Spleen (tissue), 11 donors: Measurements from ENCODE around the gene HPGDS. TPM values are rescaled to one million over a fixed set of nuclear protein-coding genes. Genes with fewer than 3 reads are reported as not detected.

Experiments
- DNase-seq: peaks from one replicate; pipeline ENCODE4 v3.0.0-alpha.2; 2020
- H3K27ac ChIP-seq, 8 donors: fragments of 200-600 bp; sonication (generic) in 7 of 8; 1 replicate in 4 of 8; 2 replicates in 4 of 8; pipeline versions ENCODE4 v1.5.0 to v1.8.0; 2016 to 2021; ENCODE audit warnings: inconsistent platforms in 4 of 8, mild to moderate bottlenecking in 4 of 8, moderate library complexity in 1 of 8
- H3K27me3 ChIP-seq, 7 donors: fragments of 200-600 bp; sonication (generic) in 6 of 7; replicated peaks in 1 of 7; 1 replicate in 4 of 7; 2 replicates in 3 of 7; pipeline versions ENCODE4 v1.5.0 to v1.8.0; 2016 to 2021; ENCODE audit warnings: inconsistent platforms in 3 of 7, mild to moderate bottlenecking in 1 of 7
- H3K36me3 ChIP-seq, 6 donors: fragments of 200-600 bp; sonication (generic) in 5 of 6; 1 replicate in 4 of 6; 2 replicates in 2 of 6; pipeline versions ENCODE4 v1.5.0 to v1.8.0; 2016 to 2021; ENCODE audit warnings: inconsistent platforms in 2 of 6
- H3K4me1 ChIP-seq, 6 donors: fragments of 200-600 bp; sonication (generic) in 5 of 6; 1 replicate in 3 of 6; 2 replicates in 3 of 6; pipeline versions ENCODE4 v1.5.0 to v1.8.0; 2016 to 2021; ENCODE audit warnings: inconsistent platforms in 3 of 6
- H3K4me3 ChIP-seq, 8 donors: fragments of 200-600 bp; sonication (generic) in 7 of 8; 1 replicate in 4 of 8; 2 replicates in 4 of 8; pipeline versions ENCODE4 v1.5.0 to v1.8.0; 2016 to 2021; ENCODE audit warnings: inconsistent platforms in 4 of 8, mild to moderate bottlenecking in 4 of 8, moderate library complexity in 2 of 8
- H3K9me3 ChIP-seq, 8 donors: fragments of 200-600 bp; sonication (generic) in 7 of 8; 1 replicate in 4 of 8; 2 replicates in 4 of 8; pipeline versions ENCODE4 v1.5.0 to v1.8.0; 2016 to 2021; ENCODE audit warnings: inconsistent platforms in 4 of 8
- CTCF ChIP-seq, 11 experiments: fragments of 200-600 bp in 7 of 11; fragments of 450-650 bp in 4 of 11; sonication (generic) in 4 of 11; IDR thresholded peaks in 8 of 11; conservative IDR thresholded peaks in 3 of 11; 1 replicate in 7 of 11; 2 replicates in 4 of 11; pipeline versions ENCODE4 v1.4.0 to v1.8.0; 2016 to 2021; ENCODE audit warnings: antibody characterized with exemption in 11 of 11, inconsistent platforms in 4 of 11, mild to moderate bottlenecking in 1 of 11
- POLR2A ChIP-seq, 3 donors: fragments of 450-650 bp; IDR thresholded peaks; one replicate each; pipeline ENCODE4 v1.5.1; 2017; ENCODE audit warnings: antibody characterized with exemption in 3 of 3, mild to moderate bottlenecking in 1 of 3
- POLR2AphosphoS5 ChIP-seq, 3 donors: sonication (generic); formaldehyde crosslinking; IDR thresholded peaks; one replicate each; pipeline ENCODE4 v1.5.1; 2017; ENCODE audit warnings: antibody characterized with exemption in 3 of 3
- WGBS, 5 donors: extraction: QIAGEN DNeasy Blood & Tissue Kit in 3 of 5; methylation state at CpG; one replicate each; pipeline versions ENCODE4 v1.1.5 to v1.1.7; 2013 to 2018; 5-methylcytosine and 5-hydroxymethylcytosine counted together
- intact Hi-C: fragments of 100-400 bp; cut with DNase I; formaldehyde crosslinking; loops from one replicate; pipeline ENCODE4 v1.15.0; 2023; ENCODE audit warnings: low total_unique reads
- polyA plus RNA-seq, 3 donors: library from polyadenylated mRNA; stranded (reverse); fragments of 200-250 nt; gene quantifications; one replicate each; pipeline ENCODE4 v1.2.1, GENCODE V29; 2013
- total RNA-seq, 7 donors: library from RNA; depleted of rRNA in 3 of 7; stranded (reverse); fragments of >200 nt in 3 of 7; fragmentation: NEBNext Ultra II Directional in 4 of 7; extraction: Animal tissue kit (Norgen Biotek cat#: 25700) in 4 of 7; gene quantifications; one replicate each; pipeline versions ENCODE4 v1.1.0 to v1.2.1, GENCODE V29; 2016 to 2021
- donor health status: healthy with polysubstance abuse.
- donor health status: DM: no; HTN: no; CAD: no; lungs with moderate emphysema.
- donor health status: DM: no; HTN: no; CAD: no.
- donor health status: Bipolar disorder and iron deficiency.
- donor health status: healthy.
- donor health status: DM: no; HTN: no; CAD: no.
- donor health status: DM: yes; HTN: yes; CAD: no.

HPGDS gene
- total and polyA plus RNA-seq, 10 donors: 0.04 to 2.2 (median 0.42) TPM; not detected in 4

DNA sequence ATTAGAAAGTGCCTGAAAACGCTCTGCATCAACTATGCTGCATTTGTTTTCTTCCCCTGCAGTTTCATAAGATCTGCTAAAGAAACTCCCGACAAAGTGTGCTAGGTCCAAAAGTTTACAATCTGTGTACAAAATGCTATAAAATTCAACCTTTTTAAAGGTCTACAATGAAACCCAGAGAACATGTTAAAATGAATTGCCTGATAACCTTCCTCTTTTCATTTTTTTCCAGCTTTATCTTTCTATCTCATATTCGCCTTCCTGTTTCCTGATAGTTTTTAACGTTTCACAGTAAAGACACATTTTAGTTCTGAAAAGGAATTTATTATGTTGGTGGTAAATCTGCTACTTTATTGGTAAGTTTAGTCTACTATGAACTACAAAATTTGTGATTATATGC, 9.5 kb upstream of the HPGDS start:
- Histone ChIP-seq H3K27ac (no peak overlapping the region), H3K36me3 (no peaks in the 10 kb centered on the region), H3K9me3 (no peaks in the 10 kb centered on the region), H3K4me3 (no peak overlapping the region), H3K27me3 (peaks cover 0 to 16% (median 0%) of the 10 kb centered on the region in 7 donors), H3K4me1 (peaks cover 0 to 9% (median 0%) of the 10 kb centered on the region in 6 donors)
- WGBS, 5 donors: 11 to 16% (median 15%) methylated on average over 4 of the region's 4 CpGs
- no peak for DNase-seq
- intact Hi-C loops: no loop called here
- no peak for TF ChIP-seq POLR2A (IDR thresholded peaks at IDR 0.05)
- no peak for TF ChIP-seq POLR2AphosphoS5 (IDR thresholded peaks at IDR 0.05)
- no peak for TF ChIP-seq CTCF (IDR thresholded peaks at IDR 0.05 in 8 of 11, conservative IDR thresholded peaks at IDR 0.05 in 3 of 11)

GRCh38 chr4:94351319-94351718, 8.7 kb upstream of the HPGDS start:
- TF ChIP-seq POLR2A (IDR thresholded peaks at IDR 0.05): no peak
- TF ChIP-seq CTCF (IDR thresholded peaks at IDR 0.05 in 8 of 11, conservative IDR thresholded peaks at IDR 0.05 in 3 of 11): no peak
- no peak for TF ChIP-seq POLR2AphosphoS5 (IDR thresholded peaks at IDR 0.05)
- Histone ChIP-seq H3K27ac (no peak overlapping the region), H3K4me1 (peaks cover 0 to 15% (median 0%) of the 10 kb centered on the region in 6 donors), H3K27me3 (peaks cover 0 to 16% (median 0%) of the 10 kb centered on the region in 7 donors), H3K4me3 (no peak overlapping the region), H3K9me3 (no peaks in the 10 kb centered on the region), H3K36me3 (no peaks in the 10 kb centered on the region)
- DNase-seq: no peak
- intact Hi-C loops: no loop called here
- 48 to 70% (median 61%) methylated on average over 1 of the region's 1 CpG for WGBS, 5 donors

GRCh38 chr4:94350095-94350494, 7.5 kb upstream of the HPGDS start:
- WGBS, 5 donors: 71 to 78% (median 73%) methylated on average over 8 of the region's 8 CpGs
- peaks cover 0 to 16% (median 0%) of the 10 kb centered on the region in 7 donors for H3K27me3 ChIP-seq
- no peaks in the 10 kb centered on the region for H3K9me3 ChIP-seq
- H3K27ac ChIP-seq: no peak overlapping the region
- H3K36me3 ChIP-seq: no peaks in the 10 kb centered on the region
- no peak for DNase-seq
- peaks cover 0 to 26% (median 9%) of the 10 kb centered on the region in 6 donors for H3K4me1 ChIP-seq
- intact Hi-C loops: no loop called here
- no peak overlapping the region for H3K4me3 ChIP-seq
- no peak for TF ChIP-seq POLR2AphosphoS5 (IDR thresholded peaks at IDR 0.05)
- TF ChIP-seq POLR2A (IDR thresholded peaks at IDR 0.05): no peak
- no peak for TF ChIP-seq CTCF (IDR thresholded peaks at IDR 0.05 in 8 of 11, conservative IDR thresholded peaks at IDR 0.05 in 3 of 11)

GRCh38 chr4:94349193-94349592, 6.6 kb upstream of the HPGDS start:
- DNase-seq: no peak
- H3K36me3 ChIP-seq: no peaks in the 10 kb centered on the region
- TF ChIP-seq POLR2A (IDR thresholded peaks at IDR 0.05): no peak
- no peak for TF ChIP-seq CTCF (IDR thresholded peaks at IDR 0.05 in 8 of 11, conservative IDR thresholded peaks at IDR 0.05 in 3 of 11)
- TF ChIP-seq POLR2AphosphoS5 (IDR thresholded peaks at IDR 0.05): no peak
- WGBS, 5 donors: 75 to 82% (median 80%) methylated on average over 1 of the region's 1 CpG
- peaks cover 0 to 28% (median 12%) of the 10 kb centered on the region in 6 donors for H3K4me1 ChIP-seq
- intact Hi-C loops: no loop called here
- H3K27me3 ChIP-seq: peaks cover 0 to 16% (median 0%) of the 10 kb centered on the region in 7 donors
- H3K27ac ChIP-seq: no peak overlapping the region
- H3K9me3 ChIP-seq: no peaks in the 10 kb centered on the region
- H3K4me3 ChIP-seq: no peak overlapping the region
